ENCODE data around the gene TMEM218. TPM values are rescaled to one million over a fixed set of nuclear protein-coding genes. Genes with fewer than 3 reads are reported as not detected.

Gene TMEM218
- total RNA-seq, 1 donor from 2014 or later, result 11.4 TPM

DNA sequence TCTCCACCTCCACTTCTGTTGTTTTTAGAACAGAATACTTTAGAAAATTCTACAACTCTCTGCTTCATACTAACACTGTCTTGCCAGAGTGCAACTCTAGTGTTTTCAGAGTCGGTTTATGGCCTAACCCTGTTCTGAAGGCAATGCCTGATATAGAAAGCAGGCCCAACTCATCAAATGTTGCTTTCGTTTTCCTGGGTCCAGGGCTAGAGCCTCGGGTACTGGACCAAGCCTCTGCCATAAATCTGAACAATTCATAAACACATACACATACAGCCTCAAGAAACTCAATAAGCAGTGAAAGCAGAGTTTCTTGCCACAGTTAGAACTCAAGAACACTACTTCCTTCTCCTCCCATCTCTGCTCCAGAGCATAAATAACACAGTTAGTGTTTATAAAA lies 9.8 kb downstream of the TMEM218 start:
- Mint-ChIP-seq H3K9me3 (ENCODE audit: unreplicated experiment) (peaks cover 4% of the 10 kb centered on the region), H3K27ac (ENCODE audit: unreplicated experiment) (no peak overlapping the region), H3K4me3 (ENCODE audit: unreplicated experiment) (no peak overlapping the region), H3K27me3 (ENCODE audit: unreplicated experiment) (peaks cover 2% of the 10 kb centered on the region), H3K4me1 (ENCODE audit: unreplicated experiment) (no peaks in the 10 kb centered on the region), H3K36me3 (ENCODE audit: low read depth, unreplicated experiment) (peaks cover 10% of the 10 kb centered on the region)
- TF ChIP-seq CTCF (IDR thresholded peaks at IDR 0.05; ENCODE audit: unreplicated experiment), result no peak
- no peak for DNase-seq (ENCODE audit: low spot score)

- H3K9me3 Mint-ChIP-seq (ENCODE audit: unreplicated experiment), result peaks cover 4% of the 10 kb centered on the region
- TF ChIP-seq CTCF (IDR thresholded peaks at IDR 0.05; ENCODE audit: unreplicated experiment), result no peak
- H3K4me3 Mint-ChIP-seq (ENCODE audit: unreplicated experiment), result no peak overlapping the region
- peaks cover 2% of the 10 kb centered on the region for H3K27me3 Mint-ChIP-seq (ENCODE audit: unreplicated experiment)
- H3K4me1 Mint-ChIP-seq (ENCODE audit: unreplicated experiment), result no peaks in the 10 kb centered on the region
- DNase-seq (ENCODE audit: low spot score), result no peak
- peaks cover 10% of the 10 kb centered on the region for H3K36me3 Mint-ChIP-seq (ENCODE audit: low read depth, unreplicated experiment)
- H3K27ac Mint-ChIP-seq (ENCODE audit: unreplicated experiment), result no peak overlapping the region
Observed at GRCh38 chr11:125100136-125100535, 11.3 kb downstream of the TMEM218 start.

GRCh38 chr11:125094731-125095130 lies 16.7 kb downstream of the TMEM218 start:
- Mint-ChIP-seq H3K9me3 (ENCODE audit: unreplicated experiment) (no peaks in the 10 kb centered on the region), H3K4me1 (ENCODE audit: unreplicated experiment) (peaks cover 13% of the 10 kb centered on the region), H3K27ac (ENCODE audit: unreplicated experiment) (no peak overlapping the region), H3K27me3 (ENCODE audit: unreplicated experiment) (no peaks in the 10 kb centered on the region), H3K36me3 (ENCODE audit: low read depth, unreplicated experiment) (no peaks in the 10 kb centered on the region), H3K4me3 (ENCODE audit: unreplicated experiment) (no peak overlapping the region)
- TF ChIP-seq CTCF (IDR thresholded peaks at IDR 0.05; ENCODE audit: unreplicated experiment), result no peak
- no peak for DNase-seq (ENCODE audit: low spot score)

GRCh38 chr11:125093502-125093901 lies 17.9 kb downstream of the TMEM218 start:
- no peak for TF ChIP-seq CTCF (IDR thresholded peaks at IDR 0.05; ENCODE audit: unreplicated experiment)
- Mint-ChIP-seq H3K36me3 (ENCODE audit: low read depth, unreplicated experiment) (no peaks in the 10 kb centered on the region), H3K4me3 (ENCODE audit: unreplicated experiment) (no peak overlapping the region), H3K27me3 (ENCODE audit: unreplicated experiment) (no peaks in the 10 kb centered on the region), H3K4me1 (ENCODE audit: unreplicated experiment) (peaks cover 13% of the 10 kb centered on the region), H3K27ac (ENCODE audit: unreplicated experiment) (no peak overlapping the region), H3K9me3 (ENCODE audit: unreplicated experiment) (no peaks in the 10 kb centered on the region)
- no peak for DNase-seq (ENCODE audit: low spot score)

DNA sequence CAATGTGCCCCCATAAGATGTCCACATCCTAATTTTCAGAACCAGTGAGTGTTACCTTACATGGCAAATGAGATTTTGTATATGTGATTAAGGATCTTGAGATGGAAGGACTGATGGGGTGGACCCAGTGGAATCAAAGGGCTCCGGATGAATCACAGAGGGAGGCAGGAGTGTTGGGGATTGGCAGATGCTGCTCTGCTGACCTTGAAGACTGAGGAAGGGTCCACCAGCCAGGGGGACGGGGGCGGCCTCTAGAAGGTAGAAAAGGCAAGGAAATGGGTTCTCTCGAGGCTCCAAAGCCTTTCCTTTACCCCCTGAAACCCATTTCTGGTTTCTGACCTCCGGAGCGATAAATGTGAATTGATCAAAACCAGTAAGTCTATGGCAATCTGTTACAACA lies 18.8 kb downstream of the TMEM218 start:
- H3K4me3 Mint-ChIP-seq (ENCODE audit: unreplicated experiment), result no peak overlapping the region
- no peak overlapping the region for H3K27ac Mint-ChIP-seq (ENCODE audit: unreplicated experiment)
- H3K36me3 Mint-ChIP-seq (ENCODE audit: low read depth, unreplicated experiment), result no peaks in the 10 kb centered on the region
- peaks cover 13% of the 10 kb centered on the region for H3K4me1 Mint-ChIP-seq (ENCODE audit: unreplicated experiment)
- DNase-seq (ENCODE audit: low spot score), result no peak
- H3K9me3 Mint-ChIP-seq (ENCODE audit: unreplicated experiment), result no peaks in the 10 kb centered on the region
- TF ChIP-seq CTCF (IDR thresholded peaks at IDR 0.05; ENCODE audit: unreplicated experiment), result no peak
- H3K27me3 Mint-ChIP-seq (ENCODE audit: unreplicated experiment), result no peaks in the 10 kb centered on the region
